ENCODE measurements around the gene CLCNKB. TPM values are rescaled to one million over a fixed set of nuclear protein-coding genes. Genes with fewer than 3 reads are reported as not detected.

The CLCNKB gene
- total and polyA plus RNA-seq, 2 of the 13 experiments (the other 11 are each of a cell fraction or from before 2014, with no cell fraction given): 0.04 TPM; not detected in 1

GRCh38 chr1:15994590-15995351 is 48.8 kb upstream of the CLCNKB start (continued):
- TF ChIP-seq CSRNP1 (CRISPR knock-in tag; IDR thresholded peaks at IDR 0.05) (no peak), CC2D1A (CRISPR knock-in tag; IDR thresholded peaks at IDR 0.05) (no peak), ZNF512B (CRISPR knock-in tag; IDR thresholded peaks at IDR 0.05; ENCODE audit: borderline replicate concordance) (no peak), MTERF4 (CRISPR knock-in tag; IDR thresholded peaks at IDR 0.05) (no peak), ELF4 (CRISPR knock-in tag; IDR thresholded peaks at IDR 0.05; ENCODE audit: borderline replicate concordance) (no peak), NFYB (CRISPR knock-in tag; IDR thresholded peaks at IDR 0.05) (no peak), ZFP91 (CRISPR knock-in tag; IDR thresholded peaks at IDR 0.05; ENCODE audit: borderline replicate concordance) (peak; percentile 45), ZHX1 (CRISPR knock-in tag; IDR thresholded peaks at IDR 0.05; ENCODE audit: low read depth) (no peak), ZNF10 (CRISPR knock-in tag; IDR thresholded peaks at IDR 0.05; ENCODE audit: borderline replicate concordance, low read depth) (no peak), GLMP (CRISPR knock-in tag; IDR thresholded peaks at IDR 0.05; ENCODE audit: borderline replicate concordance) (no peak), ZNF564 (CRISPR knock-in tag; IDR thresholded peaks at IDR 0.05) (no peak), ZNF367 (CRISPR knock-in tag; IDR thresholded peaks at IDR 0.05; ENCODE audit: borderline replicate concordance) (no peak), GTF3A (CRISPR knock-in tag; conservative IDR thresholded peaks at IDR 0.05) (no peak), ATF1 (CRISPR knock-in tag; IDR thresholded peaks at IDR 0.05) (no peak), GFI1 (CRISPR knock-in tag; IDR thresholded peaks at IDR 0.05; ENCODE audit: borderline replicate concordance) (no peak), DPF2 (CRISPR knock-in tag; IDR thresholded peaks at IDR 0.05; ENCODE audit: borderline replicate concordance, low read depth) (no peak; the same call in 1 of the 2 replicates)

Data from HepG2 (cell line).